GM12878 (cell line): ENCODE measurements around the gene RASAL1. TPM values are rescaled to one million over a fixed set of nuclear protein-coding genes. Genes with fewer than 3 reads are reported as not detected.

Experiments used
- ATAC-seq: fragments of 200-7000 bp; cut with Tn5 transposase; 3 replicates; pipeline ENCODE4 v1.9.1; 2020; ENCODE audit warnings: mild to moderate bottlenecking, moderate library complexity
- BruUV-seq: library from RNA; stranded (reverse); fragments of 400-500 nt; replicated peaks from 2 replicates; lab custom pipeline; 2021; lab: Mats Ljungman, UMichigan
- CTCF ChIA-PET: fragments of 300-600 bp; sonication (Branson Sonifier 250); formaldehyde crosslinking; extraction: SDS; loops from one replicate; lab custom pipeline; 2021; ENCODE audit warnings: inconsistent platforms; lab: Yijun Ruan, JAX
- POLR2A ChIA-PET: fragments of 350-600 bp; formaldehyde crosslinking; extraction: SDS; loops from one replicate; lab custom pipeline; 2021; ENCODE audit warnings: inconsistent platforms; lab: Charles Lee
- RAD21 ChIA-PET: fragments of 300-600 bp; sonication (Branson Sonifier 250); formaldehyde crosslinking; loops from one replicate; lab custom pipeline; 2023; ENCODE audit warnings: antibody characterized with exemption; ENCODE audit not compliant: unreplicated experiment; lab: Charles Lee
- SMC1A ChIA-PET: fragments of 300-600 bp; sonication (Branson Sonifier 250); formaldehyde crosslinking; loops from one replicate; lab custom pipeline; 2023; ENCODE audit not compliant: unreplicated experiment, uncharacterized antibody; lab: Charles Lee
- DNase-seq: peaks from one replicate; pipeline ENCODE4 v3.0.0-alpha.2; 2011; ENCODE audit warnings: low read depth, low spot score
- FAIRE-seq: peaks from 3 replicates; lab custom pipeline; 2011; peaks lifted over from hg19 to GRCh38; lab: Jason Lieb, UNC
- H2AFZ ChIP-seq: 2 replicates; pipeline ENCODE4 v1.6.0; 2011; ENCODE audit warnings: low read depth, low read length, control low read depth; ENCODE audit not compliant: control insufficient read depth
- H3K27ac ChIP-seq: 2 replicates; pipeline ENCODE4 v1.5.1; 2011; ENCODE audit warnings: control low read depth; ENCODE audit not compliant: control insufficient read depth, insufficient read depth
- H3K27me3 ChIP-seq, 2 experiments: replicated peaks in 1 of 2; 2 replicates each; pipeline versions ENCODE4 v1.6.0 to v1.6.1; 2011; ENCODE audit warnings: low read length in 1 of 2; ENCODE audit not compliant: control insufficient read depth in 2 of 2, insufficient read depth in 2 of 2
- H3K36me3 ChIP-seq, 2 experiments: 2 replicates each; pipeline ENCODE4 v1.5.1; 2011; ENCODE audit warnings: low read length in 1 of 2; ENCODE audit not compliant: control insufficient read depth in 2 of 2, insufficient read depth in 2 of 2
- H3K4me1 ChIP-seq: 2 replicates; pipeline ENCODE4 v1.6.1; 2011; ENCODE audit warnings: mild to moderate bottlenecking, low read length, moderate library complexity, mixed read lengths; ENCODE audit not compliant: control insufficient read depth, insufficient read depth
- H3K4me2 ChIP-seq: 2 replicates; pipeline ENCODE4 v1.6.0; 2011; ENCODE audit warnings: control low read depth; ENCODE audit not compliant: control insufficient read depth, insufficient read depth
- H3K4me3 ChIP-seq: fragments of 200-600 bp; sonication (generic); 2 replicates; pipeline ENCODE4 v1.5.1; 2016
- H3K79me2 ChIP-seq: 2 replicates; pipeline ENCODE4 v1.6.0; 2011; ENCODE audit warnings: low read length; ENCODE audit not compliant: control insufficient read depth, insufficient read depth
- H3K9ac ChIP-seq: 2 replicates; pipeline ENCODE4 v1.8.0; 2011; ENCODE audit warnings: low read length, control low read depth, mixed read lengths; ENCODE audit not compliant: control insufficient read depth, insufficient read depth
- H3K9me3 ChIP-seq: replicated peaks from 3 replicates; pipeline ENCODE4 v1.5.1; 2011; ENCODE audit warnings: mild to moderate bottlenecking, low read length; ENCODE audit not compliant: control insufficient read depth, insufficient read depth
- H4K20me1 ChIP-seq: 2 replicates; pipeline ENCODE4 v1.6.0; 2011; ENCODE audit not compliant: control insufficient read depth, insufficient read depth
- BRCA1 ChIP-seq: IDR thresholded peaks from 2 replicates; pipeline ENCODE4 v1.6.1; 2011; ENCODE audit warnings: low read depth, low read length, improper control_type of control experiment
- CHD1 ChIP-seq: IDR thresholded peaks from 2 replicates; pipeline ENCODE4 v1.6.1; 2012; ENCODE audit warnings: low read depth, low read length, improper control_type of control experiment
- EZH2 ChIP-seq: IDR thresholded peaks from 2 replicates; pipeline ENCODE4 v1.6.1; 2012; ENCODE audit warnings: low read depth, mild to moderate bottlenecking, control low read depth, inconsistent platforms, low read length, borderline replicate concordance; ENCODE audit not compliant: control insufficient read depth
- GABPA ChIP-seq: IDR thresholded peaks from 2 replicates; pipeline ENCODE4 v1.6.1; 2014; ENCODE audit warnings: antibody characterized with exemption, low read depth, mild to moderate bottlenecking, inconsistent platforms
- HDGF ChIP-seq: fragments of 450-650 bp; IDR thresholded peaks from 2 replicates; pipeline ENCODE4 v1.6.1; 2016; ENCODE audit warnings: antibody characterized with exemption
- MEF2A ChIP-seq: IDR thresholded peaks from 2 replicates; pipeline ENCODE4 v1.6.1; 2011; ENCODE audit warnings: low read depth, mild to moderate bottlenecking, low read length, moderate library complexity; ENCODE audit not compliant: insufficient read depth
- MTA2 ChIP-seq: fragments of 450-650 bp; IDR thresholded peaks from 2 replicates; pipeline ENCODE4 v1.6.1; 2016; ENCODE audit warnings: low read depth, mild to moderate bottlenecking, moderate library complexity
- RAD21 ChIP-seq: IDR thresholded peaks from 2 replicates; pipeline ENCODE4 v1.6.1; 2011; ENCODE audit warnings: mild to moderate bottlenecking, low read depth, low read length, moderate library complexity; ENCODE audit not compliant: insufficient read depth
- ZBTB11 ChIP-seq: fragments of 450-650 bp; formaldehyde crosslinking; IDR thresholded peaks from 2 replicates; pipeline ENCODE4 v1.5.0; 2022; ENCODE audit warnings: mild to moderate bottlenecking, missing genetic modification characterization
- WGBS: methylation state at CpG from one replicate; pipeline ENCODE4 v1.1.6; 2016; ENCODE audit warnings: low lambda C conversion rate; ENCODE audit not compliant: insufficient replicate concordance, insufficient coverage; ENCODE audit errors: missing lambda C conversion rate; 5-methylcytosine and 5-hydroxymethylcytosine counted together
- in situ Hi-C: fragments of 300-500 bp; cut with MboI; formaldehyde crosslinking; loops from 9 replicates; pipeline ENCODE4 v1.14.3; 2018; ENCODE audit warnings: mixed read lengths
- intact Hi-C: fragments of 100-400 bp; cut with micrococcal nuclease; formaldehyde crosslinking; loops from one replicate; pipeline ENCODE4 v1.14.2; 2022; ENCODE audit not compliant: unreplicated experiment
- polyA plus RNA-seq, 11 experiments: library from polyadenylated mRNA; depleted of rRNA in 4 of 11; unstranded in 6 of 11; stranded (reverse) in 5 of 11; fragments of >200 nt; fragmentation: Nextera tagmentation in 4 of 11; fragmentation: Illumina TruSeq in 1 of 11; extraction: Ambion mirVana in 4 of 11; extraction: Trizol in 1 of 11; gene quantifications; 1 replicate in 1 of 11; 2 replicates in 10 of 11; pipeline versions ENCODE4 v1.2.1 to v1.2.3, GENCODE V29; 2011 to 2016; ENCODE audit warnings: inconsistent platforms in 2 of 11, missing spikeins in 2 of 11, low read depth in 1 of 11
- total RNA-seq, 4 experiments: library from RNA; depleted of rRNA in 3 of 4; stranded (reverse); fragments of >200 nt in 3 of 4; fragmentation: Illumina TruSeq in 1 of 4; extraction: Trizol in 1 of 4; gene quantifications; 2 replicates each; pipeline versions ENCODE4 v1.2.1 to v1.2.3, GENCODE V29; 2013 to 2021

RASAL1 gene
- total and polyA plus RNA-seq, 10 of the 15 experiments (the other 5 are each of a cell fraction or from before 2014, with no cell fraction given) = 0.12 to 1.0 (median 0.52) TPM; not detected in 6

GRCh38 chr12:113152196-113152834 is 16.8 kb upstream of the RASAL1 start:
- no TSS peak for BruUV-seq
- Histone ChIP-seq H3K4me3 (peak overlapping the region; percentile 59; the same call in 1 of the 2 replicates), H3K79me2 (no peaks in the 10 kb centered on the region), H3K36me3 (no peaks in the 10 kb centered on the region), H4K20me1 (no peaks in the 10 kb centered on the region), H3K27me3 (peaks cover 7 to 8% of the 10 kb centered on the region in 2 experiments; a peak in 2 of 4 replicates), H3K9ac (no peak overlapping the region), H3K27ac (no peak overlapping the region), H3K4me1 (peaks cover 15% of the 10 kb centered on the region), H3K9me3 (no peaks in the 10 kb centered on the region), H2AFZ (no peak overlapping the region), H3K4me2 (peak overlapping the region; percentile 92; the same call in 1 of the 2 replicates)
- WGBS = 16% methylated on average over 9 of the region's 9 CpGs
- DNase-seq = no peak
- ATAC-seq = no peak
- TF ChIP-seq HDGF (no peak), RAD21 (no peak), MTA2 (no peak), CHD1 (no peak), GABPA (no peak), ZBTB11 (no peak), EZH2 (no peak), MEF2A (no peak), BRCA1 (no peak)
- POLR2A ChIA-PET = interaction anchor here (0.5 to 1.1 kb wide), 2 partner anchors 18 to 77 kb away, joined by 3 read pairs; no protein-coding TSS in a partner anchor
- no peak for FAIRE-seq
- CTCF ChIA-PET = interaction anchor here (0.6 to 5.2 kb wide), 17 partner anchors 14 to 273 kb away, joined by 3 to 33 read pairs (median 8); no protein-coding TSS in a partner anchor
- SMC1A ChIA-PET = interaction anchor here (1.0 to 6.1 kb wide), 10 partner anchors 10 to 159 kb away, joined by 3 to 37 read pairs (median 6); no protein-coding TSS in a partner anchor
- intact Hi-C loops = loop anchor here (2.0 to 5.0 kb wide), 2 partner anchors 45 to 160 kb away; no protein-coding TSS in a partner anchor
- in situ Hi-C loops = loop anchor here (5.0 kb wide), 1 partner anchor 105 kb away; no protein-coding TSS in a partner anchor
- RAD21 ChIA-PET = interaction anchor here (0.7 to 3.2 kb wide), 9 partner anchors 15 to 252 kb away, joined by 3 to 29 read pairs (median 6); no protein-coding TSS in a partner anchor
